Measurements from ENCODE around the gene TMEM123. TPM values are rescaled to one million over a fixed set of nuclear protein-coding genes. Genes with fewer than 3 reads are reported as not detected.

TMEM123 gene
- total and polyA plus RNA-seq, 2 of the 4 experiments (the other 2 are of a cell fraction) = 96.9 to 127 TPM

- H3K9me1 ChIP-seq (ENCODE audit: insufficient read depth, low read length) = peaks cover 7% of the 10 kb centered on the region
- H2AK9ac ChIP-seq (replicated peaks; ENCODE audit: low read depth, low read length, poor library complexity) = no peak overlapping the region
- no peak overlapping the region for H3K23ac ChIP-seq (ENCODE audit: low read depth, low read length)
- H3K27me3 ChIP-seq (ENCODE audit: control insufficient read depth, insufficient read depth, low read length) = no peaks in the 10 kb centered on the region
- H3K56ac ChIP-seq (ENCODE audit: extremely low read depth, insufficient read depth, low read length) = no peak overlapping the region
- no peak for ATAC-seq (ENCODE audit: low read depth)
- dilution Hi-C loops (cut with HindIII; ENCODE audit: low sequenced_read_pairs, unreplicated experiment) = no loop called here
- no peak overlapping the region for H4K5ac ChIP-seq (ENCODE audit: low read depth, low read length)
- H3K27ac ChIP-seq (ENCODE audit: insufficient read depth, low read length) = no peak overlapping the region
- intact Hi-C loops (cut with micrococcal nuclease) = loop anchor here (10.0 kb wide), 1 partner anchor 47 kb away; no protein-coding TSS in a partner anchor
- no peak for DNase-seq
- H3K9me3 ChIP-seq (ENCODE audit: control insufficient read depth, insufficient read depth, low read length) = no peaks in the 10 kb centered on the region
- no peak overlapping the region for H2BK15ac ChIP-seq (ENCODE audit: low read depth, low read length)
- H4K8ac ChIP-seq (ENCODE audit: low read depth in 2 of 2, low read length in 2 of 2) = no peak overlapping the region
- no peaks in the 10 kb centered on the region for H3K4me1 ChIP-seq (ENCODE audit: control insufficient read depth, insufficient read depth, low read length)
- no peak overlapping the region for H2AK5ac ChIP-seq (ENCODE audit: low read depth, low read length)
- H3K4ac ChIP-seq (ENCODE audit: low read depth, low read length) = no peak overlapping the region
- WGBS, 2 experiments (ENCODE audit: extremely low coverage in 2 of 2, insufficient read length in 1 of 2) = no CpG with 5 or more reads among the region's 3 CpGs
- in situ Hi-C loops (cut with MboI; ENCODE audit: low sequenced_read_pairs) = no loop called here
- H2BK5ac ChIP-seq (ENCODE audit: low read depth, low read length, poor library complexity, severe bottlenecking) = no peak overlapping the region
- no peak overlapping the region for H4K91ac ChIP-seq (ENCODE audit: insufficient read depth, low read depth, low read length)
- POLR2A ChIA-PET (ENCODE audit: unreplicated experiment) = interaction anchor here (0.6 kb wide), 1 partner anchor 51 kb away, joined by 4 read pairs; no protein-coding TSS in a partner anchor
- TF ChIP-seq USF2 (IDR thresholded peaks at IDR 0.05; ENCODE audit: low read depth, low read length) (no peak), BHLHE40 (IDR thresholded peaks at IDR 0.05; ENCODE audit: low read depth, low read length) (no peak), CHD1 (IDR thresholded peaks at IDR 0.05; ENCODE audit: low read depth, low read length) (no peak), ELK1 (IDR thresholded peaks at IDR 0.05; ENCODE audit: borderline replicate concordance, low read depth, low read length) (no peak), RAD21 (IDR thresholded peaks at IDR 0.05; ENCODE audit: low read length) (no peak)
- no peak overlapping the region for H3K9ac ChIP-seq (ENCODE audit: low read depth, low read length)
- H4K20me1 ChIP-seq (ENCODE audit: insufficient read depth, low read length) = peaks cover 26% of the 10 kb centered on the region; the same call in 1 of the 2 replicates
- H3K4me3 ChIP-seq (ENCODE audit: insufficient read depth, low read depth, low read length) = no peak overlapping the region
- H2AFZ ChIP-seq (replicated peaks; ENCODE audit: low read length, poor library complexity) = no peak overlapping the region
- no peak overlapping the region for H3K14ac ChIP-seq (replicated peaks; ENCODE audit: low read depth, low read length)
- H3K79me1 ChIP-seq (ENCODE audit: low read depth in 1 of 2, low read length in 2 of 2) = peaks cover 20 to 53% of the 10 kb centered on the region in 2 experiments
- H3K18ac ChIP-seq (ENCODE audit: low read depth, low read length) = no peak overlapping the region
- H3K4me2 ChIP-seq (ENCODE audit: low read depth, low read length) = no peak overlapping the region
- no peak overlapping the region for H2BK120ac ChIP-seq (ENCODE audit: low read depth, low read length)
- H3K36me3 ChIP-seq (ENCODE audit: control insufficient read depth, insufficient read depth, low read length) = peaks cover 28% of the 10 kb centered on the region
- CTCF ChIA-PET = no interaction called here
- H2BK20ac ChIP-seq (ENCODE audit: low read depth, low read length) = no peak overlapping the region
- no TSS peak for BruUV-seq (replicated peaks)
These were observed 50.7 kb downstream of the TMEM123 start for GRCh38 chr11:102401905-102402304.
